WERI-Rb-1 (cell line): ENCODE results near the gene SUFU.

ENCODE experiments used
- DNase-seq: peaks from one replicate; pipeline ENCODE4 v3.0.0-alpha.2; 2020
- H3K27ac ChIP-seq: fragments of 250-450 bp; sonication (Bioruptor Pico); 2 replicates; pipeline ENCODE4 v1.5.1; 2020; ENCODE audit warnings: mild to moderate bottlenecking, moderate library complexity
- H3K27me3 ChIP-seq: fragments of 250-450 bp; sonication (Bioruptor Pico); 2 replicates; pipeline ENCODE4 v1.5.1; 2021; ENCODE audit warnings: mild to moderate bottlenecking, low read depth, moderate library complexity; ENCODE audit not compliant: insufficient read depth, severe bottlenecking
- H3K36me3 ChIP-seq: fragments of 250-450 bp; sonication (Bioruptor Pico); 2 replicates; pipeline ENCODE4 v1.5.1; 2020; ENCODE audit warnings: mild to moderate bottlenecking, moderate library complexity
- H3K4me3 ChIP-seq: 2 replicates; pipeline ENCODE4 v1.5.1; 2011; ENCODE audit warnings: low read depth, mild to moderate bottlenecking, control low read depth, low read length
- H3K9me3 ChIP-seq: fragments of 250-450 bp; sonication (Bioruptor Pico); 2 replicates; pipeline ENCODE4 v1.5.1; 2021; ENCODE audit warnings: mild to moderate bottlenecking, moderate library complexity; ENCODE audit not compliant: severe bottlenecking
- TF ChIP-seq, protein P1 (sequence below): IDR thresholded peaks from 2 replicates; pipeline ENCODE4 v1.5.1; 2011; ENCODE audit warnings: low read depth, mild to moderate bottlenecking, control low read depth, inconsistent platforms, low read length

Gene SUFU

DNA sequence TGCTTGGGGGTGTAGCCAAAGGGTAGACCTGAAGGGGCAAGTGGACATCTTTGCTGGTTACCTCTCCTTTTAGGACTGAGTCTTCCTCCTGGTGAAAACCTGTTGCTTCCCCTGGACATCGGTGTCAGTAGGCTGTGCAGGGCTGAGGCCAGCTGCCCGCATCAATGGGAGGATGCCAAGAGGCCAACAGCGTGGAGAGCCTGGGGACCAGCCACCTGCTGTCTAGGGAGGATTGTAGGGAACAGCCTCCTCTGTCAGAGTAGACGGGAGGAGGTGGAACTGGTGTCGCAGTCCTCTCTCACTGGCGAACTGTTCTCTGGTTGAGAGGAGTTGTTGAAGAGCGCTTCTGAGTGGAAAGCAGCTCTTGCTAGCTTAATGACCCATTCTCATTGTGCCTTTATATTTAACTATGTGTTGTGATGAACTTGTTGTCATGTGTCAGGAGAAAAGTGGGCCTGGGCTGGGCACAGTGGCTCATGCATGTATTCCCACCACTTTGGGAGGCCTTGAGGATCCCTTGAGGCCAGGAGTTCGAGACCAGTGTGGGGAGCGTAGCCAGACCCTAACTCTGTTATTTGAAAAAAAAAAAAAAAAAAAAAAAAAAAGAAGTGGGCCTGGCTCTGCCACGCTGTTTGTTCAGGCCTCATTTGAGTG lies 1.8 kb downstream of the SUFU start:
- Histone ChIP-seq H3K9me3 (no peaks in the 10 kb centered on the region), H3K27ac (no peak overlapping the region), H3K36me3 (peaks cover 35% of the 10 kb centered on the region), H3K27me3 (no peaks in the 10 kb centered on the region), H3K4me3 (no peak overlapping the region)
- TF ChIP-seq, protein P1, sequence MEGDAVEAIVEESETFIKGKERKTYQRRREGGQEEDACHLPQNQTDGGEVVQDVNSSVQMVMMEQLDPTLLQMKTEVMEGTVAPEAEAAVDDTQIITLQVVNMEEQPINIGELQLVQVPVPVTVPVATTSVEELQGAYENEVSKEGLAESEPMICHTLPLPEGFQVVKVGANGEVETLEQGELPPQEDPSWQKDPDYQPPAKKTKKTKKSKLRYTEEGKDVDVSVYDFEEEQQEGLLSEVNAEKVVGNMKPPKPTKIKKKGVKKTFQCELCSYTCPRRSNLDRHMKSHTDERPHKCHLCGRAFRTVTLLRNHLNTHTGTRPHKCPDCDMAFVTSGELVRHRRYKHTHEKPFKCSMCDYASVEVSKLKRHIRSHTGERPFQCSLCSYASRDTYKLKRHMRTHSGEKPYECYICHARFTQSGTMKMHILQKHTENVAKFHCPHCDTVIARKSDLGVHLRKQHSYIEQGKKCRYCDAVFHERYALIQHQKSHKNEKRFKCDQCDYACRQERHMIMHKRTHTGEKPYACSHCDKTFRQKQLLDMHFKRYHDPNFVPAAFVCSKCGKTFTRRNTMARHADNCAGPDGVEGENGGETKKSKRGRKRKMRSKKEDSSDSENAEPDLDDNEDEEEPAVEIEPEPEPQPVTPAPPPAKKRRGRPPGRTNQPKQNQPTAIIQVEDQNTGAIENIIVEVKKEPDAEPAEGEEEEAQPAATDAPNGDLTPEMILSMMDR = no peak
- no peak for DNase-seq

DNA sequence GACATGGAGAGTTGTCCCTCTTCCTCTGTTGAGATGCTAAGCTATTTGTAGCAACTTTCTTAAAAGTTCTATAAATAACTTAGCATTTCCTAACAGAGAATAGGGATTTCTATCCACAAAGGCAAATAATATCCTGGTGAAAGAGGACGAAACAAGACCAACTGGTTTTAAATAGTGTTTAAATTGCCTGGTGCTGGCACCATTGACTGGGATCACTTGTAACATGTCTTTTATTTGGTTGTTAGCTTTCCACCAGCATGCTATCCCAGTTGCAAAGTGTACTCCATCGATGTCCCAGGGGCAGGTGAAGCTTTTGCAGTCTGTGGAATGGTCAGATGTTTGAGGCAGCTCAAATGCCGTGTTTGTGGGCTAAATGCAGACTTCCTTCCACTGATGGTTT lies 3.7 kb downstream of the SUFU start:
- H3K9me3 ChIP-seq = no peaks in the 10 kb centered on the region
- no peak overlapping the region for H3K27ac ChIP-seq
- H3K27me3 ChIP-seq = no peaks in the 10 kb centered on the region
- peaks cover 41% of the 10 kb centered on the region for H3K36me3 ChIP-seq
- no peak overlapping the region for H3K4me3 ChIP-seq
- no peak for DNase-seq
- TF ChIP-seq, protein P1 = no peak

DNA sequence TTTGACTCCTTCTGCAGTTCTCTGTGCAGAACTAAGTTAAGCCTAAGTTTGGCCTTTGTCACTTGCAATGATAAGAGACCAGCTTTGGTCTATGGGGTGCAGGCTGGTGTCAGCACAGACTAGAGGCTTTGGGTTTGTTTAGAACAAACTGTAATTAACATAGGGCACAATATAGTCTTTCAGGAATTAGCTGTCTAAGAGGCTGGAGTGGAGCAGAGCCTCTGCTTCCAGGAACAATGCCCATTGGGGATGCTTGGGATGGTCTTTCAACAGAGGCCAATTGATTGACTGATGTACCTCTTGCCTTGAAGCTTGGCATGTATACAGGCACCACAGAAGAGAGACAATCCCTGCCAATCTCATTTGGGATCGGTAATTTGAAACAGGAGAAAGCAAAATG lies 4.7 kb downstream of the SUFU start:
- Histone ChIP-seq H3K9me3 (no peaks in the 10 kb centered on the region), H3K36me3 (peaks cover 51% of the 10 kb centered on the region), H3K27ac (no peak overlapping the region), H3K27me3 (no peaks in the 10 kb centered on the region), H3K4me3 (no peak overlapping the region)
- TF ChIP-seq, protein P1 = no peak
- no peak for DNase-seq

DNA sequence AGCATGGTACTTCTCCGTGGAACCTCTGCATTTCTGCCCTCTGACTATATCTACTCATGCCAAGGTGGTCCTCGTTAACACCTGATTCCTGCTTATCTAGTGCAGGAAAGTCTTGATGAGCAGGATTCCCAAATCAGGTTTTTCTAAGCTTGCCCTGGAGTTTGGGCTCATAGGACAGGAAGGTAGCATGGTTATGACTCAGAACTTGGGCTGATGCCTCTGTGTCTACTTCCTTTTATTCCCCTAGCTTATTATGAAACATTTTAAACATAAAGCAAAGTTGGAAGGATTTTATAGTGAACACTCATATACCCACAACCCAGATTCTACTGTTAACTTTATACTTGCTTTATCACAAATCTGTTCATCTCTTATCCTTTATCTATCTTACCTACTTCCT lies 5.6 kb downstream of the SUFU start:
- H3K27ac ChIP-seq = no peak overlapping the region
- no peak for DNase-seq
- TF ChIP-seq, protein P1 = no peak
- H3K9me3 ChIP-seq = no peaks in the 10 kb centered on the region
- peaks cover 58% of the 10 kb centered on the region for H3K36me3 ChIP-seq
- H3K4me3 ChIP-seq = no peak overlapping the region
- no peaks in the 10 kb centered on the region for H3K27me3 ChIP-seq

DNA sequence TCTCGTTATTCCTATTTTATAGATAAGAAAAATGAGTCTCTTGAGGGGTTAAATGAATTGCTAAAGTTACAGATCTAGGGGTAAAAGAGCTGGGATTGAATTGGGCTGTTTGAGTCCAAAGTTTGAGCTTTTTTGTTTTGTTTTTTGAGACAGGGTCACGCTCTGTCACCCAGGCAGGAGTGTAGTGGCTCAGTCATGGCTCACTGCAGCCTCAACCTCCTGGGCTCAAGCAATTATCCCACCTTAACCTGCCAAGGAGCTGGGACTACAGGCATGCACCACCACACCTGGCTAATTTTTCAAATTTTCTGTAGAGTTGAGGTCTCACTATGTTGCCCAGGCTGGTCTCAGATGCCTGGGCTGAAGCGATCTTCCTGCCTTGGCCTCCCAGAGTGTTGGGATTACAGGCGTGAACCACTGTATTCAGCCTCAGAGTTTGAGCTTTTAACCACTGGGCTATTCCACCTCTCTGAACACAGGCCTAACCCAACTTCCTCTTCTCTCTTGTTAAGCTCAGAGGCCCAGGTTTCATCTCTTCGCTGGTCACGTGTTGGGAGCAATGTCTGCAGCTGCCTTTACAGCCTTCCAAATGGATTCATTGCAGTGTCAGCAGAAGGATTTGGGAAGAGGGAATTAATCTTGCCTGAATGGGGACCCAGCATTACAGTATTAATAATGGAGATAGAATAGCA lies 8.0 kb downstream of the SUFU start:
- no peak for DNase-seq

More for the DNA sequence above, 8.0 kb downstream of the SUFU start:
- Histone ChIP-seq H3K9me3 (no peaks in the 10 kb centered on the region), H3K27ac (no peak overlapping the region), H3K27me3 (no peaks in the 10 kb centered on the region), H3K36me3 (peaks cover 53% of the 10 kb centered on the region), H3K4me3 (no peak overlapping the region)
- TF ChIP-seq, protein P1 = no peak
